ENCODE data around the gene SPON2. TPM values are rescaled to one million over a fixed set of nuclear protein-coding genes. Genes with fewer than 3 reads are reported as not detected.
A peak's percentile ranks its signal among the peaks of the same experiment; 100 is the strongest.

The SPON2 gene
- total RNA-seq, 4 donors from 2014 or later: 39.3 to 91.0 (median 45.5) TPM

GRCh38 chr4:1217366-1217765, 45.0 kb upstream of the SPON2 start:
- TF ChIP-seq CTCF (IDR thresholded peaks at IDR 0.05): no peak
- no peak for TF ChIP-seq EP300 (IDR thresholded peaks at IDR 0.05)
- TF ChIP-seq POLR2A (IDR thresholded peaks at IDR 0.05): no peak
- DNase-seq (ENCODE audit: low spot score in 2 of 2): no peak
- H3K9me3 ChIP-seq: no peaks in the 10 kb centered on the region
- no peaks in the 10 kb centered on the region for H3K27me3 ChIP-seq
- 97 to 98% methylated on average over 26 to 27 of the region's 27 CpGs for WGBS, 2 donors
- peaks cover 0 to 88% (median 10%) of the 10 kb centered on the region in 3 donors for H3K36me3 ChIP-seq
- peaks cover 0 to 60% (median 29%) of the 10 kb centered on the region in 4 donors for H3K4me1 ChIP-seq
- H3K27ac ChIP-seq: peak overlapping the region in 2 of 4 donors; percentile 26 to 63
- H3K4me3 ChIP-seq: no peak overlapping the region

GRCh38 chr4:1216869-1217294, 44.5 kb upstream of the SPON2 start:
- WGBS, 2 donors: 74% methylated on average over 21 of the region's 21 CpGs
- peaks cover 0 to 88% (median 12%) of the 10 kb centered on the region in 3 donors for H3K36me3 ChIP-seq
- H3K4me1 ChIP-seq: peaks cover 0 to 64% (median 33%) of the 10 kb centered on the region in 4 donors
- TF ChIP-seq CTCF (IDR thresholded peaks at IDR 0.05): peak in 1 of 5 experiments; percentile 21
- no peak for TF ChIP-seq EP300 (IDR thresholded peaks at IDR 0.05)
- TF ChIP-seq POLR2A (IDR thresholded peaks at IDR 0.05): no peak
- H3K27ac ChIP-seq: peak overlapping the region in 2 of 4 donors; percentile 34 to 63
- H3K9me3 ChIP-seq: no peaks in the 10 kb centered on the region
- no peak overlapping the region for H3K4me3 ChIP-seq
- no peak for DNase-seq (ENCODE audit: low spot score in 2 of 2)
- no peaks in the 10 kb centered on the region for H3K27me3 ChIP-seq

- H3K36me3 ChIP-seq: peaks cover 0 to 84% (median 15%) of the 10 kb centered on the region in 3 donors
- no peaks in the 10 kb centered on the region for H3K9me3 ChIP-seq
- no peak for DNase-seq (ENCODE audit: low spot score in 2 of 2)
- WGBS, 2 donors: 89 to 90% methylated on average over 30 to 34 of the region's 34 CpGs
- TF ChIP-seq POLR2A (IDR thresholded peaks at IDR 0.05) (no peak), CTCF (IDR thresholded peaks at IDR 0.05) (no peak), EP300 (IDR thresholded peaks at IDR 0.05) (no peak)
- no peak overlapping the region for H3K4me3 ChIP-seq
- H3K4me1 ChIP-seq: peaks cover 0 to 72% (median 38%) of the 10 kb centered on the region in 4 donors
- peak overlapping the region in 3 of 4 donors; percentile 4 to 63 (median 34) for H3K27ac ChIP-seq
- H3K27me3 ChIP-seq: no peaks in the 10 kb centered on the region
These were observed 43.8 kb upstream of the SPON2 start for GRCh38 chr4:1216076-1216614.

- H3K36me3 ChIP-seq: peaks cover 0 to 81% (median 15%) of the 10 kb centered on the region in 3 donors
- peak overlapping the region; percentile 4 to 63 (median 46) for H3K27ac ChIP-seq
- WGBS, 2 donors: 70% methylated on average over 24 to 27 of the region's 31 CpGs
- TF ChIP-seq POLR2A (IDR thresholded peaks at IDR 0.05): no peak
- TF ChIP-seq CTCF (IDR thresholded peaks at IDR 0.05): peak in 1 of 5 experiments; percentile 28
- TF ChIP-seq EP300 (IDR thresholded peaks at IDR 0.05): peak in 1 of 2 donors; percentile 52
- H3K4me1 ChIP-seq: peaks cover under 1 to 79% (median 45%) of the 10 kb centered on the region in 4 donors
- no peak overlapping the region for H3K4me3 ChIP-seq
- no peaks in the 10 kb centered on the region for H3K9me3 ChIP-seq
- no peaks in the 10 kb centered on the region for H3K27me3 ChIP-seq
- peak; percentile 41 to 44 for DNase-seq (ENCODE audit: low spot score in 2 of 2)
These were observed 43.0 kb upstream of the SPON2 start for GRCh38 chr4:1215141-1216075.

All from tibial nerve (tissue), 4 donors.